ENCODE measurements around the gene LRRC38.

LRRC38 gene

GRCh38 chr1:13540866-13541265, 27.1 kb upstream of the LRRC38 start:
- H3K4me3 ChIP-seq (ENCODE audit: low read depth, low read length) = no peak overlapping the region

GRCh38 chr1:13539683-13540082, 25.9 kb upstream of the LRRC38 start:
- no peak for DNase-seq (ENCODE audit: low read depth)
- no peak overlapping the region for H3K4me3 ChIP-seq (ENCODE audit: low read depth, low read length)
- no peak for TF ChIP-seq CTCF (IDR thresholded peaks at IDR 0.05; ENCODE audit: control insufficient read depth, extremely low read depth, insufficient read depth)

More at GRCh38 chr1:13540866-13541265, 27.1 kb upstream of the LRRC38 start:
- TF ChIP-seq CTCF (IDR thresholded peaks at IDR 0.05; ENCODE audit: control insufficient read depth, extremely low read depth, insufficient read depth) = no peak
- no peak for DNase-seq (ENCODE audit: low read depth)

GRCh38 chr1:13538832-13539231, 25.0 kb upstream of the LRRC38 start:
- TF ChIP-seq CTCF (IDR thresholded peaks at IDR 0.05; ENCODE audit: control insufficient read depth, extremely low read depth, insufficient read depth) = no peak
- no peak for DNase-seq (ENCODE audit: low read depth)
- H3K4me3 ChIP-seq (ENCODE audit: low read depth, low read length) = no peak overlapping the region

- H3K4me3 ChIP-seq (ENCODE audit: low read depth, low read length) = no peak overlapping the region
- DNase-seq (ENCODE audit: low read depth) = no peak
- TF ChIP-seq CTCF (IDR thresholded peaks at IDR 0.05; ENCODE audit: control insufficient read depth, extremely low read depth, insufficient read depth) = no peak
Observed at GRCh38 chr1:13536571-13536970, 22.8 kb upstream of the LRRC38 start.

- DNase-seq (ENCODE audit: low read depth) = no peak
- no peak for TF ChIP-seq CTCF (IDR thresholded peaks at IDR 0.05; ENCODE audit: control insufficient read depth, extremely low read depth, insufficient read depth)
- no peak overlapping the region for H3K4me3 ChIP-seq (ENCODE audit: low read depth, low read length)
Observed at GRCh38 chr1:13535227-13535626, 21.4 kb upstream of the LRRC38 start.

- no peak for TF ChIP-seq CTCF (IDR thresholded peaks at IDR 0.05; ENCODE audit: control insufficient read depth, extremely low read depth, insufficient read depth)
- no peak for DNase-seq (ENCODE audit: low read depth)
- no peak overlapping the region for H3K4me3 ChIP-seq (ENCODE audit: low read depth, low read length)
Observed at GRCh38 chr1:13528320-13528719, 14.5 kb upstream of the LRRC38 start.

GRCh38 chr1:13523780-13524477, 10.1 kb upstream of the LRRC38 start:
- DNase-seq (ENCODE audit: low read depth) = no peak
- H3K4me3 ChIP-seq (ENCODE audit: low read depth, low read length) = no peak overlapping the region
- no peak for TF ChIP-seq CTCF (IDR thresholded peaks at IDR 0.05; ENCODE audit: control insufficient read depth, extremely low read depth, insufficient read depth)
